Stimulated activated CD8-positive, alpha-beta memory T cell treated with anti-CD3 and anti-CD28 coated beads, Interleukin-7, amount 100 ng/mL, for 4 hours (primary cell): ENCODE results near the gene CYP4F3.
"Not testable (repeated sequence)": the region's sequence is repeated elsewhere in the genome, so short reads cannot be mapped to it uniquely, and the experiment has no call there.

Source experiments
- DNase-seq, 2 donors: peaks; one replicate each; pipeline ENCODE4 v3.0.0-alpha.2; 2020; ENCODE audit warnings: low read depth in 2 of 2

The CYP4F3 gene, protein sequence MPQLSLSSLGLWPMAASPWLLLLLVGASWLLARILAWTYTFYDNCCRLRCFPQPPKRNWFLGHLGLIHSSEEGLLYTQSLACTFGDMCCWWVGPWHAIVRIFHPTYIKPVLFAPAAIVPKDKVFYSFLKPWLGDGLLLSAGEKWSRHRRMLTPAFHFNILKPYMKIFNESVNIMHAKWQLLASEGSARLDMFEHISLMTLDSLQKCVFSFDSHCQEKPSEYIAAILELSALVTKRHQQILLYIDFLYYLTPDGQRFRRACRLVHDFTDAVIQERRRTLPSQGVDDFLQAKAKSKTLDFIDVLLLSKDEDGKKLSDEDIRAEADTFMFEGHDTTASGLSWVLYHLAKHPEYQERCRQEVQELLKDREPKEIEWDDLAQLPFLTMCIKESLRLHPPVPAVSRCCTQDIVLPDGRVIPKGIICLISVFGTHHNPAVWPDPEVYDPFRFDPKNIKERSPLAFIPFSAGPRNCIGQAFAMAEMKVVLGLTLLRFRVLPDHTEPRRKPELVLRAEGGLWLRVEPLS

DNA sequence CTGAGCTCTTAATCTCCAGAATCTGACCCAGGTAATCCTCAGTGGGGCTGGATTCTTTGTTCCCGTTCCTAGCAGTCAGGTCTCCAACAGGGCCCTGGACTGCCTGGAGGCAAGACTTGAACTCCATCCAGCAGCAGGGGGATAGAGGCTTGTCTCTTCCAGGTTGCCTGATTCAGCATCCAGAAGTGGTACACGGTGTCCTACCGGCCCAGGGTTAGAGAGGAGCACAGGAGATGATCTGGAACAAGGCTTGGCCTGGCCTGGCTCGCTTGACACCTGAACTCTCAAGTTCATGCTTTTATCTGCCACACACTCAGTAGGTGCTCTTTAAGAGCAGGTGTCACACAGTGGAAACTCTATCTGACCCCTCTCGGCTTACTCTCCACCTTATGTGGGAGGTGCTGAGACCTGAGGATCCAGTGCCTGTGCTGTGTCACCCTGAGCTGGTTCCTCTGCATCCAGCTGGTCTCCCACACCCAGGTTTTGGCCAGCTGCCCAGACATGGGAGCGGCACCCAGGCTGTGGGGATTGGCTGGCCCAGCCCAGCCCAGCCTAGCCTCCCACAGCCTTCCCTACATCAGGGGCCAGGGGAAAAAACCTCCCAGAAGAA lies at the start of gene CYP4F3:
TSS of gene CYP4F3 (plus strand) at position 604 of the 610 bp plus-strand sequence. CDS start 519 bp downstream, outside the sequence.
- DNase-seq, result no peak

DNA sequence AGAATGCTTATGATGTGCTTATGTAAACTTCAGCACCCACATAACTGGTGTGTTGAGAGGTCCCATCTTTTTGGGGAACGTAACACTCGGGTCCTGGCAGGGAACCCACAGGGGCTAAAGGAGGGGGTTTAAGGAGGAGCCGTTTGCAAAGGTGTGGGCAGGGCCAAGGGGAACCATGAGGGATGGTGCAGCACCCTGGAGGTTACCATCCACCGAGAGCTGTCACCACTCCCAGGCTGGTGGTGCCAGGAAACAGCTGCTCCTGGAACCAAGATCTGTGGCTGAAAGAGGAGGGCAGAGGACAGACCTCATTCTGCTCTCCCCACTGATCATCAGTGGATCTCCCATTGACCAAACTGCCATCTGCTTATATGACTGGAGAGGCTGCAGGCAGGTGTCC lies 48.9 kb upstream of the CYP4F3 start:
- no peak for DNase-seq

DNA sequence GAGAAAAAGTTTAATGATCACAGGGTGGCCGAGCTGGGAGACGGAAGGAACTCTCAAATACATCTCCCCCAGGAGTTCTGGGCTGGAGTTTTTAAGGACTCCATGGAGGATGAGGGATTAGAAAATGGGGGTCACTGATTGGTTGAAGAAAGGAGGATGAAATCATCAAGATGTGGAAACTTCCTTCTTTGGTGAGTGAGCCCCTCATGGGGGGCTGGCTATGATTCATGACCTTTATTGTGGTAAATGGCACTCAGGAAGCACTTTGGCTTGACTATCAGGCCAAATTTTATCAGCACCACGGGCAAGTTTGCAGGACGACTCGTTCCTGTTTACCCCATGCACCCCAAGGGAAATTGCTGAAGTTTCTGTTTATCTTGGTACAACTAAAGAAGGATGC lies 48.2 kb upstream of the CYP4F3 start:
- not testable (repeated sequence) for DNase-seq

DNA sequence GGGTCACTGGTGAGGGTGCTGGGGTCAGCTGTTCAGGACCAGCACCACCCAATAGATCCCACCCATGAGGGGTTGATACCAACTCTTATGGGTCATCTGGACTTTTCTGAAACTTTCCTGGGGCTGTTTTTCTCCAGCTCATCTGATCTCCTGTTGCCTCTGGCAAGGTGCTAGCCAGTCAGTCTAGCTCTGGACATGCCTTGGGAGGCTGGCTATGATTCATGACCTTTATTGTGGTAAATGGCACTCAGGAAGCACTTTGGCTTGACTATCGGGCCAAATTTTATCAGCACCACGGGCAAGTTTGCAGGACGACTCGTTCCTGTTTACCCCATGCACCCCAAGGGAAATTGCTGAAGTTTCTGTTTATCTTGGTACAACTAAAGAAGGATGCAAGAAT lies 46.9 kb upstream of the CYP4F3 start:
- not testable (repeated sequence) for DNase-seq

DNA sequence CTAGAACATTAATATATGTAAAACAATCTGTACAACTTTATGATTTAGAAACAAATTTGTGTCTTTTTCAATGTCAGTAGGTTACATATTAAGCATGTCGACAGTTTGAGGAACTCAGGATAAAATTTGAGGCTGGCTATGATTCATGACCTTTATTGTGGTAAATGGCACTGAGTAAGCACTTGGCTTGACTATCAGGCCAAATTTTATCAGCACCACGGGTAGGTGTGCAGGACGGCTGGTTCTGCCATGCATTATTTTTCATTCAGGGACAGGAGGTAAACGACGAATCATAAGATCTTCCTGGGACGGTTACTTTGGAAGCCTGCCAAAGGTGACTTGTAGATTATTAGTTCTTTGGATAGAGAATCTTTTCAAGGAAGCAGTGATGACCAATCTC lies 45.6 kb upstream of the CYP4F3 start:
- DNase-seq, result no peak

DNA sequence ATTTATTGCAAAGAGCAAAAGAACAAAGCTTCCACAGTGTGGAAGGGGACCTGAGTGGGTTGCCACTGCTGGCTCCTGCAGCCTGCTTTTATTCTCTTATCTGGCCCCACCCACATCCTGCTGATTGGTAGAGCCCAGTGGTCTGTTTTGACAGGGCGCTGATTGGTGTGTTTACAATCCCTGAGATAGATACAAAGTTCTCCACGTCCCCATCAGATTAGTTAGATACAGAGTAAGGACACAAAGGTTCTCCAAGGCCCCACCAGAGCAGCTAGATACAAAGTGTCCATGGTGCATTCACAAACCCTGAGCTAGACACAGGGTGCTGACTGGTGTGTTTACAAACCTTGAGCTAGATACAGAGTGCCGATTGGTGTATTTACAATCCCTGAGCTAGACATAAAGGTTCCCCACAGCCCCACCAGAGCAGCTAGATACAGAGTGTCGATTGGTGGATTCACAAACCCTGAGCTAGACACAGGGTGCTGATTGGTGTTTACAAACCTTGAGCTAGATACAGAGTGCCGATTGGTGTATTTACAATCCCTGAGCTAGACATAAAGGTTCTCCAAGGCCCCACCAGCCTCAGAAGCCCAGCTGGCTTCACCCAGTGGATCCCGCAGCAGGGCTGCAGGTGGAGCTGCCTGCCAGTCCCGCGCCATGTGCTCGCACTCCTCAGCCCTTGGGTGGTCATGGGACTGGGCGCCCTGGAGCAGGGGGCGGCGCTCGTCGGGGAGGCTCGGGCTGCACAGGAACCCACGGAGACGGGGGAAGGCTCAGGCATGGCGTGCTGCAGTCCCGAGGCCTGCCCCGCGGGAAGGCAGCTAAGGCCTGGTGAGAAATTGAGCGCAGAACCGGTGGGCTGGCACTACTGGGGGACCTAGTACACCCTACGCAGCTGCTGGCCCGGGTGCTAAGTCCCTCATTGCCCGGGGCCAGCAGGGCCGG lies 32.4 kb upstream of the CYP4F3 start:
- DNase-seq, result not testable (repeated sequence)

DNA sequence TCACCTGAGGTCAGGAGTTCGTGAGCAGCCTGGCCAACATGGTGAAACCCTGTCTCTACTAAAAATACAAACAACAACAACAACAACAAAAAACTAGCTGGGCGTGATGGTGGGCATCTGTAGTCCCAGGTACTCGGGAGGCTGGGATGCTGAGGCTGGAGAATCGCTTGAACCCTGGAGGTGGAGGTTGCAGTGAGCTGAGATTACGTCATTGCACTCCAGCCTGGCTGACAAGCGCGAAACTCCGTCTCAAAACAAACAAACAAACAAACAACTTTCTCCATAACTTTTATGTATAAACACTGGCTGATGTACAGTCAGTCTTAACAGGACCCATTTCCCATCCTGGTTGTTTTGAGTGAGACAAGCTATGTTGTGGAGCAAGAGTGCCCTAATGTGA lies 31.4 kb upstream of the CYP4F3 start:
- DNase-seq, result no peak

DNA sequence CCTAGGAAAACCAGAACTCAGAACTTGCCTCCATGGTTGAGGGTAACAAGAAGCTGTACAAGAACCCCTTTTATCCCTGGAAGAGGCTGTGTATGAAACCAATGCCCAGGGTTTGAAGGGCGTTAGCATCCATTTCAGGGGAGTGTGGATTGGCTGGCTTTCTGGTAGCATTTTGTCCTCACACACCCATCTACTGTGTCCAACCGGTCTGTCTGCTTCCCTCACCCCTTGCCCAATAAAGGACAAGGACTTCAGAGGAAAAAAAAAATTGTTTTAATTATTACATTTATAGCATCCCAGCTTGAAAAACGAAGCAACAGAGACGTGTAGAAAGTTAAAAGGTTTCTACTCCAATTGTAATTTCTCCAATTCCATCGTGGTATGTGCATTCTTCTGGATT lies 28.4 kb upstream of the CYP4F3 start:
- DNase-seq, result no peak

DNA sequence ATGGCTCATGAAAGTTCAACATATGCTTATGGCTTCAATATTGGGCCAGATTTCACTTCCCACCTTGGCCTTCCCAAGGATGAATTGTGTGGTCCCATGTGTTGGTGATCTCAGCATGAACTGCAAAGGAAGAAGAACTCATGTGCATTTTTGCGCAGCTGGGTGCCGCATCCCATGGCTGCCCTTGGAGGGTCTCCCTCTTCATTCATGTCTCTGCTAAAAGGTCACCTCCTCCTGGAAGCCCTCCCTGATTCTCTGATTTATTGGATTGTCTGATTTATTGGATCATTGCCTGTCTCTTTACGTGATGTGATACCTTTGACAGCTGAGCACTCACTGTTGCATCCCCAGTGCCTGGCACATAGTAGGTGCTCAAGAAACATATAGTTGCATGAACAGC lies 27.4 kb upstream of the CYP4F3 start:
- no peak for DNase-seq

DNA sequence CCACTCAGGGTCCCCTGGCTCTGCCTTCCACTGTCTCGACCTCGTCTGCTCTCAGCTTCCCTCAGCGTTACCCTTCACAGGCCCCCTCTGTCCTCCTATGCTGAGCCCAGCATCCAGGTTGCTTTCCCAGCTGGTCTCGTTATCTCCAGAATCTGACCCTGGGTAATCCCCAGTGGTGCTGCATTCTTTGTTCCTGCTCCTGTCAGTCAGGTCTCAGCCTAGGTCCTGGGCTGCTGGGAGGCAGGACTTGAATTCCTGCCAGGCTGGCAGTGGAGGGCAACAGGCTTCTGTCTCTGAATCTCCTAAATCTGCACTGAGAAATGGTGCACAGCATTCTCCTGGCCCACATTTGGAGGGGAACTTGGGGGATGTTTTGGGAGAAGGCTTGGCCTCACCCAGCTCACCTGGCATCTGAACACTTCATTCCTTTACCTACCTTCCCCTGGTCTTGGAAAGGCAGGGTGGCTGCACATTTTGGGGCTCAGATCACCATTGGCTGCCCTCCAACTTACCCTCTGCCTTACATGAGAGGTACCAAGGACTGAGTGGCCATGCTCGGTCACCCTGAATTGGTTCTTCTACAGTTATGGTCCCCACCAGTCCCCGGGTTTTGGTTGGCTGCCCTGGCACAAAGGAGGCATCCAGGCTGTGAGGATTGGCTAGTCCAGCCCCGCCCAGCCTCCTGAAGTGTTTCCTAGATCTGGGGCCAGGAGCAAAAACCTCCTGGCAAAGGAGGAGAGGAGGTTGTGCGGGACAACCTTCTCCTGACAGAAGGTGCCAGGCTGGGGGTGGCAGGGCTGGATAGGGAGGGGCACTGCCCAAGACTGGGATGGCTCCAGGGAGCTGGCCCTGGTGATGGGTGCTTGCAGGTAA lies 26.0 kb upstream of the CYP4F3 start, which contains the start of gene CYP4F8:
TSS of gene CYP4F8 (plus strand) at position 712 of the 873 bp plus-strand sequence. CDS start 399 bp downstream, outside the sequence.
- DNase-seq, result no peak

DNA sequence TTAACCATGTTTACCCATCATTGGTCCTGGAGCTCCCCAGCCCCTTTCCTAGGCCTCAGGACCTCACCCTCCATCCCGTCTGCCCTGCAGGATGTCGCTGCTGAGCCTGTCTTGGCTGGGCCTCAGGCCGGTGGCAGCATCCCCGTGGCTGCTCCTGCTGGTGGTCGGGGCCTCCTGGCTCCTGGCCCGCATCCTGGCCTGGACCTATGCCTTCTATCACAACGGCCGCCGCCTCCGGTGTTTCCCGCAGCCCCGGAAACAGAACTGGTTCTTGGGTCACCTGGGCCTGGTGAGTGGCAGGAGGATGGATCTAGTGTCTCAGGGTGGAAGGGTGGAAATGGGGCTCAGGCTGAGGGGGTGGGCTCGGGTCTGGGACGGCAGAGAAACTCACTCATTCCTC lies 25.2 kb upstream of the CYP4F3 start:
- DNase-seq, result no peak

DNA sequence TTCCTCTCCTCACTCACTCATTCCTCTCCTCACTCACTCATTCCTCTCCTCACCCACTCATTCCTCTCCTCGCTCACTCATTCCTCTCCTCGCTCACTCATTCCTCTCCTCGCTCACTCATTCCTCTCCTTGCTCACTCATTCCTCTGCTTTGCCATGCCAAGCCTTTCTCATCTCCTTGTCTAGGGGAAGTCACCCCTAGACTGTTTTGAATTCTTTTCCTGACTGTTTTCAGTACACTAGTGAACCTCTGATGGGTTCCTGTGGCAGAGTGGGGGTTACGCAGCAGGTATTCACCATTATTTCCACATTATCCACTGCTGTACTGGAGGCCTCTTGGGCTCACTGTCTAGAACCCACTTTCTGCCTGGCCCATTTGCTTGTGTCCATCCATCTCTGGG lies 24.5 kb upstream of the CYP4F3 start:
- DNase-seq, result no peak

DNA sequence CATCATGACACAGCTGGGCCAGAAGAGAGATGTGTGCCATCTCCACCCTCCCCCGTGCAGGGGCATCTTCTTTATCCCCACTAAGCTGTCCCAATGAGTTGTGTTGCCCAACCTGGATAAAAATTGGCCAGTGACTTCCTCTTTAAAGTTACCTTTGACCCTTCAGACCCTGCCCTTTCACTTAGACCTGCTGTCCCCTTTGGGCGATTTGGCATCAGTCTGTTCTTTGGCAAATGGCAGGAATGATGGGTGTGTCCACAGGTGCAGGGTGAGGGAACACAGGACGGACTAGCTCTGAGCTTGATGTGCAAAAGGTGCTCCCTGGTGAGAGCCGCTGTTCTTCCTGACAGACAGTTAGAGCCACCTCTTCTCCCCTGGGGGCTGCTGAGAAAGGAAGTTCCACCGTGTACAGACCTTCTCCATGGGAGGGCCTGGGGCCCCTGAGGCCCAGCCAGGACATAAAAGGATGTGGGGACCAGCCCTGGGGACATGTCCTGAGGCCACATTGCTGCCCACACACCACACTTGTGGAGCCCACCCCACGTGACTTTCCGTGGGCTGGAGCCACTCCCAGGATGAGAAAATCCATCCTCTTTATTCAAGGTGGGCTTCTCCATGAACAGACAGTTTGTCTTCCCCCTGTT lies 23.9 kb upstream of the CYP4F3 start:
- DNase-seq, result no peak

DNA sequence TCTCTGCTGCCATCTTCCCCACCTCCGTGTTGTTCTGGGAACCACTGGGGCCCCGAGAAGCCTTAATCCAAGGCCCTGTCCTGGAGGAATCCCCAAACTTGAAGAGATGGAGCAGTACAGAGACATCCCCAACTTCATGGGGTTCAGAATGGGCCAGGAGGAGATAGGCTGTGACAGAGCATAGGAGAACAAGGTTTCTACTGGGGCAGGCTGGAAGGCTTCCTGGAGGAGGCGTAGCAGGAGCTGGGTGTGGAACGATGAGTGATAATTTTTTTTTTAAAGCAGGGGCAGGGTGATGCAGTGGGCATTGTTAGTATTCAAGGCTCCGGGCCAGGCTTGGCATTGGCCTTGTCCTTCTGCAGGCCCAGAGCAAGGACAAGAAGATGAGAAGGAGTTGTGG lies 22.4 kb upstream of the CYP4F3 start:
- DNase-seq, result no peak

DNA sequence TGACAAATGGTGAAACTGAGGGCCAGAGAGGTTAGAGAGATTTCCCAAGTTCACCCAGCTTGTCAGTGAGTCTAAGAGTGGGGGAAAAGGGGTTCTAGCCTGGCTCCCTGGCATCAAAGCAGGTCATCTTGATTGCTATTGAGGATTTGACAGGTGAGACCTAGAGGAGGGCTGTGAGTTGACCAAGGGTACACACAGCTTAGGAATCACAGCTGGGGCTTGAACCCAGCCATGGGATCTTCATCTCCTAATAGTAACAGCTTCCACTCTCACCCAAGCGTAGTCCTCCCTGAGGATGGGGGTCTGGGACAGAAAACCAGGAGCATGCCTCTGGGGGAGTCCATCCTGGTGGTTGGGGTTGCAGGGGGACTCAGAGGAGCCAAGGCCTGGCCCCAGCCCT lies 18.9 kb upstream of the CYP4F3 start:
- no peak for DNase-seq

DNA sequence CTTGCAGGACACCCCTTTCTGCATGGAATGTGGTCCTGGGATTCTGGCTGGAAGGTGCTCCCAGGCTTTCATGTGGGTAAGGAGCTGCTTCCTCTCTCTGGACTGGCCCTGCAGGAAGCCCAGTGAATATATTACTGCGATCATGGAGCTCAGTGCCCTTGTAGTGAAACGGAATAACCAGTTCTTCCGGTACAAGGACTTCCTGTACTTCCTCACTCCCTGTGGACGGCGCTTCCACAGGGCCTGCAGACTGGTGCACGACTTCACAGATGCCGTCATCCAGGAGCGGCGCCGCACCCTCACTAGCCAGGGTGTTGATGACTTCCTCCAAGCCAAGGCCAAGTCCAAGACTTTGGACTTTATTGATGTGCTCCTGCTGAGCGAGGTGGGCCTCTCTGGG lies 17.7 kb upstream of the CYP4F3 start:
- no peak for DNase-seq

DNA sequence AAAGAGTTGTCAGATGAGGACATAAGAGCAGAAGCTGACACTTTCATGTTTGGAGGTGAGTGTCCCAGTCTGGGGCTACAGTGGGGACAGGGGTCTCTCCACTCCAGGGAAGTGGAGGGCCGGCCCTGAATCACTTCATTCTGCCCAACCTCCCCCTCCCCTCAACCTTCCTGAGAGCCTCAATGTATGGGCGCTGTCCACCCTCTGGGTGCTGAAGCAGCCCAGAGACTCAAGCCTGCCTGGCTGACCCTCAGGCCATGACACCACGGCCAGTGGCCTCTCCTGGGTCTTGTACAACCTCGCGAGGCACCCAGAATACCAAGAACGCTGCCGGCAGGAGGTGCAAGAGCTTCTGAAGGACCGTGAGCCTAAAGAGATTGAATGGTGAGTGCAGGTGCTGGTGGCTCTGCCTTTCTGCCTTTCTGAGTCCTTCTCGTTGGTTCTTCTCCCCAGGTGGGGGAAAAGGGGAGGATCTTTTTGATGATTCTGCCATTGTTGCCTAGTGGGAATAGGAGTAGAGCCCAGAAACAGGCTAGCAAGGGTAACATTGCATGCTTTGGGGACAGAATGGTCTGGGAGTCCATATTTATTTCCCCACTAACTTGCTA lies 16.9 kb upstream of the CYP4F3 start:
- DNase-seq, result no peak

DNA sequence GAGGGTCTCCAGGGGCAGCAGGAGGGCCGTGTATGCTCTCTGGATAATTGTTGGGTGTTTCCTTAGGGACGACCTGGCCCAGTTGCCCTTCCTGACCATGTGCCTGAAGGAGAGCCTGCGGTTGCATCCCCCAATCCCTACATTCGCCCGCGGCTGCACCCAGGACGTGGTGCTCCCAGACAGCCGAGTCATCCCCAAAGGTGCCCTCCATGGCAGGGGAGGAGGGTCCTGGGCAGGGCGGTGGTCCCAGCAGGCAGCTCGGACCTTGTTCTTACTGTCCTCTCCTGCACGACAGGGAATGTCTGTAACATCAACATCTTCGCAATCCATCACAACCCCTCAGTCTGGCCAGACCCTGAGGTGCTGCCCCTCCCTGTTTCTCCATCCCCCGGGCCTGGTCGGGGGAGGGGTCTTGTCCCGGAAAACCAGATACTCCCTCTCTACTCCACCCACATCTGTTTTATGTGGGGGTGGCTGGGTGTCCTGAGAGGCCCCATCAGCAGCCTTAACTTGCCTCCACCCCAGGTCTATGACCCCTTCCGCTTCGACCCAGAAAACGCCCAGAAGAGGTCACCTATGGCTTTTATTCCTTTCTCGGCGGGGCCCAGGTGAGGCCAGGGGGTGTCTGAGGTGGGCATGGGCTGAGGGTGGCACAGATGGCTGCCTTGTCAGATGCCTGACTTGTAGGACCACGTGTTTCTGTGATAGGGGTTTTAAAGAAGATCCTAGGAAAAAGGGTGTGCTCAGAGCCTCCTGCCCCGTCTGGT lies 12.3 kb upstream of the CYP4F3 start:
- DNase-seq, result no peak
